ENCODE data around the gene RPS16. TPM values are rescaled to one million over a fixed set of nuclear protein-coding genes. Genes with fewer than 3 reads are reported as not detected.

Gene RPS16
- total RNA-seq, 4 donors from 2014 or later = 1,066 to 1,636 (median 1,467) TPM

- Histone ChIP-seq H3K4me3 (no peak overlapping the region), H3K9me3 (no peaks in the 10 kb centered on the region), H3K27ac (no peak overlapping the region), H3K4me1 (no peaks in the 10 kb centered on the region), H3K27me3 (no peaks in the 10 kb centered on the region), H3K36me3 (no peaks in the 10 kb centered on the region)
- DNase-seq = no peak
- TF ChIP-seq POLR2A (IDR thresholded peaks at IDR 0.05) (no peak), CTCF (IDR thresholded peaks at IDR 0.05 in 4 of 5, conservative IDR thresholded peaks at IDR 0.05 in 1 of 5) (no peak)
- in situ Hi-C loops (cut with MboI; ENCODE audit: low sequenced_read_pairs in 4 of 4) (no loop called here), intact Hi-C loops (cut with DNase I; ENCODE audit: low total_unique reads) (no loop called here)
- ATAC-seq = no peak
These were observed 15.0 kb downstream of the RPS16 start for GRCh38 chr19:39420769-39421168.

- H3K36me3 ChIP-seq = no peaks in the 10 kb centered on the region
- TF ChIP-seq POLR2A (IDR thresholded peaks at IDR 0.05) = no peak
- no peak for TF ChIP-seq CTCF (IDR thresholded peaks at IDR 0.05 in 4 of 5, conservative IDR thresholded peaks at IDR 0.05 in 1 of 5)
- intact Hi-C loops (cut with DNase I; ENCODE audit: low total_unique reads) = loop anchor here (10.0 kb wide), 1 partner anchor 416 kb away; the partner anchor contains the start of gene DYRK1B
- H3K27me3 ChIP-seq = no peaks in the 10 kb centered on the region
- H3K27ac ChIP-seq = no peak overlapping the region
- no peaks in the 10 kb centered on the region for H3K4me1 ChIP-seq
- in situ Hi-C loops (cut with MboI; ENCODE audit: low sequenced_read_pairs in 4 of 4) = no loop called here
- no peak for DNase-seq
- H3K4me3 ChIP-seq = no peak overlapping the region
- no peaks in the 10 kb centered on the region for H3K9me3 ChIP-seq
- no peak for ATAC-seq
These were observed 16.7 kb downstream of the RPS16 start for GRCh38 chr19:39419003-39419402.

GRCh38 chr19:39417463-39418181, 18.1 kb downstream of the RPS16 start:
- Histone ChIP-seq H3K27ac (no peak overlapping the region), H3K27me3 (no peaks in the 10 kb centered on the region), H3K4me1 (no peaks in the 10 kb centered on the region), H3K36me3 (no peaks in the 10 kb centered on the region), H3K9me3 (no peaks in the 10 kb centered on the region), H3K4me3 (no peak overlapping the region)
- in situ Hi-C loops (cut with MboI; ENCODE audit: low sequenced_read_pairs in 4 of 4) = no loop called here
- ATAC-seq = no peak
- no peak for TF ChIP-seq POLR2A (IDR thresholded peaks at IDR 0.05)
- TF ChIP-seq CTCF (IDR thresholded peaks at IDR 0.05 in 4 of 5, conservative IDR thresholded peaks at IDR 0.05 in 1 of 5) = no peak
- intact Hi-C loops (cut with DNase I; ENCODE audit: low total_unique reads) = loop anchor here (10.0 kb wide), 1 partner anchor 417 kb away; the partner anchor contains the start of gene DYRK1B
- DNase-seq = no peak

- H3K36me3 ChIP-seq = no peaks in the 10 kb centered on the region
- DNase-seq = no peak
- in situ Hi-C loops (cut with MboI; ENCODE audit: low sequenced_read_pairs in 4 of 4) = no loop called here
These were observed 19.3 kb downstream of the RPS16 start for GRCh38 chr19:39416152-39417120.

More at GRCh38 chr19:39416152-39417120, 19.3 kb downstream of the RPS16 start:
- Histone ChIP-seq H3K4me1 (peaks cover 2 to 3% of the 10 kb centered on the region in 2 donors), H3K27ac (no peak overlapping the region), H3K27me3 (no peaks in the 10 kb centered on the region), H3K4me3 (no peak overlapping the region), H3K9me3 (no peaks in the 10 kb centered on the region)
- intact Hi-C loops (cut with DNase I; ENCODE audit: low total_unique reads) = loop anchor here (10.0 kb wide), 1 partner anchor 418 kb away; the partner anchor contains the start of gene DYRK1B
- no peak for TF ChIP-seq CTCF (IDR thresholded peaks at IDR 0.05 in 4 of 5, conservative IDR thresholded peaks at IDR 0.05 in 1 of 5)
- TF ChIP-seq POLR2A (IDR thresholded peaks at IDR 0.05) = no peak
- no peak for ATAC-seq

Data from gastrocnemius medialis (tissue), 4 donors.